ENCODE data around the gene SLC26A9.

The SLC26A9 gene

DNA sequence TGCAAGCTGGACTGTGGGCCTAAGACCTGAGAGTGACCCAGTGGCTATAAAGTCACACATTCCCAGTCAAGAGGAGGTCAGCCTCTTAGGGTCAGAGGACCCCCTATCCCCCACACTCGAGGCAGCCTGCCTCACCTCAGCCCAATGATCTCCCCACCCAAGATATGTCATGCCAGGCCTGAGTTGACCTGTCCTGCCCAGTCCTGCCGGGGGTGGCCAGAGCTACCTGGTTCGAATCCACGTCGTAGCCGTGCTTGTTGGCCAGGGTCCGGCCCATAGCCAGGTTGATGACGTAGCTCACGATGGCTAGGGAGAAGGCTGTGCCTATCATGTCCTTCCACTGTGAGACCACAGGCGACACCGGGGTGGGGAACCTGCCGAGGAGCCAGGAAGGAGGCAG, 15.6 kb downstream of the SLC26A9 start:
- CTCF ChIA-PET, result interaction anchor here (0.7 to 1.1 kb wide), 2 partner anchors 14 to 50 kb away, joined by 3 read pairs; no protein-coding TSS in a partner anchor
- 100% methylated on average over 12 of the region's 12 CpGs for WGBS (ENCODE audit: insufficient coverage)

DNA sequence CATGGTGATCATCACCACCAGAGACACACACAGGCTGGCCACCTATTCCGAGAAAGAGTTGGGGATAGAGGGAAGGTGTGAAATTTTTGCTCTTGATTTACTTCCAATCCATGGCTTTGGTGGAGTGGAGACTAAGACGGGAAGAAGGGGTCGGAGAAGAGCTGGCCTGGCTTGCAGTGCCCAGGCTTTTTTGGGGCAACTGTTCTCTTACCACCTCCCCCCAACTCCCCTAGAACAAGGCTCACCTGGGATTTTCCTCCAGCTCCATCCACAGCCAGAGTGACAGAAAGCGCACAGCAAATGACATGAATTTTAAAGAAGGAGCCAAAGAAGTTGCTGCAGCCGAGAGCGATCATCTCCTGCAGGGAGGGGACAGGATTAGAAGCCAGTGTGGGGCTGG, 16.0 kb downstream of the SLC26A9 start:
- H3K9me3 ChIP-seq (ENCODE audit: control extremely low read depth in 1 of 5, control insufficient read depth in 4 of 5, insufficient read depth in 2 of 5, low read depth in 1 of 5, low read length in 4 of 5), result no peaks in the 10 kb centered on the region
- no peaks in the 10 kb centered on the region for H3K36me3 ChIP-seq (ENCODE audit: control insufficient read depth in 4 of 4, insufficient read depth in 4 of 4, low read length in 3 of 4)
- ChIA-PET CTCF (interaction anchor here (1.1 kb wide), 1 partner anchor 50 kb away, joined by 3 read pairs; no protein-coding TSS in a partner anchor), POLR2A (no interaction called here)
- H3K4me1 ChIP-seq (ENCODE audit: control extremely low read depth in 1 of 4, control insufficient read depth in 4 of 4, insufficient read depth in 4 of 4, low read length in 3 of 4), result peaks cover 0 to 3% (median 0%) of the 10 kb centered on the region in 4 experiments
- no peak overlapping the region for H3K27ac ChIP-seq (ENCODE audit: insufficient read depth in 1 of 2, low read depth in 1 of 2, low read length in 2 of 2, poor library complexity in 1 of 2, severe bottlenecking in 2 of 2)
- WGBS (ENCODE audit: insufficient coverage), result 100% methylated on average over 4 of the region's 6 CpGs
- H3K27me3 ChIP-seq (replicated peaks in 2 of 5; ENCODE audit: control insufficient read depth in 4 of 5, insufficient read depth in 5 of 5, low read length in 4 of 5), result peaks cover 0 to 6% (median 0%) of the 10 kb centered on the region in 5 experiments
- no peak for DNase-seq
- no peak overlapping the region for H3K4me3 ChIP-seq (ENCODE audit: control insufficient read depth in 1 of 7, extremely low read depth in 1 of 7, insufficient read depth in 4 of 7, low read depth in 2 of 7, low read length in 6 of 7)

More for the DNA sequence above, 15.6 kb downstream of the SLC26A9 start:
- Histone ChIP-seq H3K4me1 (ENCODE audit: control extremely low read depth in 1 of 4, control insufficient read depth in 4 of 4, insufficient read depth in 4 of 4, low read length in 3 of 4) (peaks cover 0 to 3% (median 0%) of the 10 kb centered on the region in 4 experiments), H3K9me3 (ENCODE audit: control extremely low read depth in 1 of 5, control insufficient read depth in 4 of 5, insufficient read depth in 2 of 5, low read depth in 1 of 5, low read length in 4 of 5) (no peaks in the 10 kb centered on the region), H3K36me3 (ENCODE audit: control insufficient read depth in 4 of 4, insufficient read depth in 4 of 4, low read length in 3 of 4) (no peaks in the 10 kb centered on the region), H3K27ac (ENCODE audit: insufficient read depth in 1 of 2, low read depth in 1 of 2, low read length in 2 of 2, poor library complexity in 1 of 2, severe bottlenecking in 2 of 2) (no peak overlapping the region), H3K4me3 (ENCODE audit: control insufficient read depth in 1 of 7, extremely low read depth in 1 of 7, insufficient read depth in 4 of 7, low read depth in 2 of 7, low read length in 6 of 7) (no peak overlapping the region), H3K27me3 (replicated peaks in 2 of 5; ENCODE audit: control insufficient read depth in 4 of 5, insufficient read depth in 5 of 5, low read length in 4 of 5) (peaks cover 0 to 6% (median 0%) of the 10 kb centered on the region in 5 experiments)
- DNase-seq, result no peak
- POLR2A ChIA-PET, result no interaction called here

DNA sequence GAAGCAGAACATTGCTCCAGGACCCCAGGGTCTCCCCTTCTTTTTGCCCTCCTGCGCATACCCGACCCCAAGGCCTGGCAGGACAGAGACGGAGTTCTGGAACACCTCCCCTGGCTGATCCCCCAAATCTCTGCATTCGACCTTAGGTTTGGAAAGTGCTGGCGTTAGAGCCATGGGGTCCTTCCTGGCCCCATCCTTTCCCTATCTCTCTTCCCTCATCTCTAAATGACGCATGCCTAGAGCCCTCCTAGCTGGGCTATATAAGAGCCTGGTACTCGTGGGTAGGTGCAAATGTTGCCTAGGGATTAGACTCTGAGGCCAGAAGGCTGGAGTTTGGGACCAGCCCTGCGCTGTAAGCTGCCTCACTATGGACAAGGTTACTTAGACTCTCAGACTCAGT, 16.6 kb downstream of the SLC26A9 start:
- H3K36me3 ChIP-seq (ENCODE audit: control insufficient read depth in 4 of 4, insufficient read depth in 4 of 4, low read length in 3 of 4), result no peaks in the 10 kb centered on the region
- 96% methylated on average over 8 of the region's 8 CpGs for WGBS (ENCODE audit: insufficient coverage)
- peaks cover 0 to 6% (median 0%) of the 10 kb centered on the region in 5 experiments for H3K27me3 ChIP-seq (replicated peaks in 2 of 5; ENCODE audit: control insufficient read depth in 4 of 5, insufficient read depth in 5 of 5, low read length in 4 of 5)
- H3K9me3 ChIP-seq (ENCODE audit: control extremely low read depth in 1 of 5, control insufficient read depth in 4 of 5, insufficient read depth in 2 of 5, low read depth in 1 of 5, low read length in 4 of 5), result no peaks in the 10 kb centered on the region
- peaks cover 0 to 3% (median 0%) of the 10 kb centered on the region in 4 experiments for H3K4me1 ChIP-seq (ENCODE audit: control extremely low read depth in 1 of 4, control insufficient read depth in 4 of 4, insufficient read depth in 4 of 4, low read length in 3 of 4)
- ChIA-PET CTCF (no interaction called here), POLR2A (no interaction called here)
- no peak overlapping the region for H3K27ac ChIP-seq (ENCODE audit: insufficient read depth in 1 of 2, low read depth in 1 of 2, low read length in 2 of 2, poor library complexity in 1 of 2, severe bottlenecking in 2 of 2)
- no peak for DNase-seq
- no peak overlapping the region for H3K4me3 ChIP-seq (ENCODE audit: control insufficient read depth in 1 of 7, extremely low read depth in 1 of 7, insufficient read depth in 4 of 7, low read depth in 2 of 7, low read length in 6 of 7)

DNA sequence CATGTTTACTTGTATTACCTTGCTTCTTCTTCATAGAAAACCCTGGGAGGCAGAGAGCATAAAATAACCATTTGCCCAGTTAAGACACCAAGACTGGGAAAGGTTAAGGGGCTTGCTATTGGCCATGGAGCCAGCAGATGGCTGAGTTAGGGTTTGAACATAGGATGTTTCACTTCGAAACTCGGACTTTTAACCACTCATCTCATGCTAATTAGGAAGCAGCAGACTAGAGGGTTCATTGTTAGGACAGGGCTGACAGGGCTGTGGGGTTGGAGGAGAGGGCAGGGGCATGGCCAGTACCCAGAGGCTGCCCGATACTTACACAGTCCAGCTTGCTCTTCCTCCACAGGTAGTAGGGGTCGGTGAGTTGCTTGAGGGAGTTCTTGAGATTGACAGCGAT, 17.0 kb downstream of the SLC26A9 start:
- no peak for DNase-seq
- peaks cover 0 to 6% (median 0%) of the 10 kb centered on the region in 5 experiments for H3K27me3 ChIP-seq (replicated peaks in 2 of 5; ENCODE audit: control insufficient read depth in 4 of 5, insufficient read depth in 5 of 5, low read length in 4 of 5)
- peaks cover 0 to 3% (median 0%) of the 10 kb centered on the region in 4 experiments for H3K4me1 ChIP-seq (ENCODE audit: control extremely low read depth in 1 of 4, control insufficient read depth in 4 of 4, insufficient read depth in 4 of 4, low read length in 3 of 4)
- H3K27ac ChIP-seq (ENCODE audit: insufficient read depth in 1 of 2, low read depth in 1 of 2, low read length in 2 of 2, poor library complexity in 1 of 2, severe bottlenecking in 2 of 2), result no peak overlapping the region
- H3K9me3 ChIP-seq (ENCODE audit: control extremely low read depth in 1 of 5, control insufficient read depth in 4 of 5, insufficient read depth in 2 of 5, low read depth in 1 of 5, low read length in 4 of 5), result no peaks in the 10 kb centered on the region
- H3K36me3 ChIP-seq (ENCODE audit: control insufficient read depth in 4 of 4, insufficient read depth in 4 of 4, low read length in 3 of 4), result no peaks in the 10 kb centered on the region
- ChIA-PET POLR2A (no interaction called here), CTCF (no interaction called here)
- H3K4me3 ChIP-seq (ENCODE audit: control insufficient read depth in 1 of 7, extremely low read depth in 1 of 7, insufficient read depth in 4 of 7, low read depth in 2 of 7, low read length in 6 of 7), result no peak overlapping the region
- 98% methylated on average over 5 of the region's 5 CpGs for WGBS (ENCODE audit: insufficient coverage)

DNA sequence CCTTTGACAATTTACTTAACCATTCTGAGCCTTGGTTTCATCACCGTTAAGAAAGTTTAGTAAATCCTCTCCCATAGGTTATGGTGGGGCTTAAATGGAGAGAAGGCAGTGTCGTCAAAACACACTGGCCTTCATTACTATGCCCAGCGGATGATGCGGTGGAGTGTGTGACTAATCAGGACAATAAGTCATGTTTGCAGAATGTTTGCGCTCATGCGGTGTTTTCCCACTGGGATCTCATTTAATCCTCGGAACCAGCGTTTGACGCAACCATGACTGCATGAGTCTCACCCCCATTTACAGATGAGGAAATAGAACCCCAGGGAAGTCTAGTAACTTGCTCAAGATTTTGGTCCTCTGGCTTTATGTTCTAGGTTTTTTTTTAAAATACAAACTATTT, 17.5 kb downstream of the SLC26A9 start:
- Histone ChIP-seq H3K27ac (ENCODE audit: insufficient read depth in 1 of 2, low read depth in 1 of 2, low read length in 2 of 2, poor library complexity in 1 of 2, severe bottlenecking in 2 of 2) (no peak overlapping the region), H3K4me3 (ENCODE audit: control insufficient read depth in 1 of 7, extremely low read depth in 1 of 7, insufficient read depth in 4 of 7, low read depth in 2 of 7, low read length in 6 of 7) (no peak overlapping the region), H3K4me1 (ENCODE audit: control extremely low read depth in 1 of 4, control insufficient read depth in 4 of 4, insufficient read depth in 4 of 4, low read length in 3 of 4) (peaks cover 0 to 3% (median 0%) of the 10 kb centered on the region in 4 experiments), H3K27me3 (replicated peaks in 2 of 5; ENCODE audit: control insufficient read depth in 4 of 5, insufficient read depth in 5 of 5, low read length in 4 of 5) (peaks cover 0 to 5% (median 0%) of the 10 kb centered on the region in 5 experiments), H3K36me3 (ENCODE audit: control insufficient read depth in 4 of 4, insufficient read depth in 4 of 4, low read length in 3 of 4) (no peaks in the 10 kb centered on the region), H3K9me3 (ENCODE audit: control extremely low read depth in 1 of 5, control insufficient read depth in 4 of 5, insufficient read depth in 2 of 5, low read depth in 1 of 5, low read length in 4 of 5) (no peaks in the 10 kb centered on the region)
- 90% methylated on average over 8 of the region's 9 CpGs for WGBS (ENCODE audit: insufficient coverage)
- DNase-seq, result no peak
- ChIA-PET POLR2A (no interaction called here), CTCF (interaction anchor here (13.0 kb wide), 1 partner anchor 55 kb away, joined by 247 read pairs; no protein-coding TSS in a partner anchor)

DNA sequence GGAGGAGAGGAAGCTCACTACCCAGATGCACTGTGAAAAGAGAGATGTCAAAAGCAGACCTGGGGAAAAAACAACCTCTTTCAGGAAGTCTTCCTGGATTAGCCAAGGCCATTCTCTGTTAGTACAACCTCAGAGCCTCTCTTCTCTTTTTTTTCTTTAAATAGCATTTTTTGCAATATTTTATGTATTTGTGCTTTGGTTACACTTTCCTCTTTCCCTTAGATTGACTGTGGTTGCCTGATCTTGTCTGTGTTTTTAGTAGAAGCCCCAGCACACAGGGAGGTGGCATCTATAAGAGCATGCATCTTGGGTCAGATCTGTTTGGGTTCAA, 18.8 kb downstream of the SLC26A9 start:
- ChIA-PET CTCF (interaction anchor here (1.1 to 13.0 kb wide), 3 partner anchors 9 to 56 kb away, joined by 3 to 247 read pairs (median 3); no protein-coding TSS in a partner anchor), POLR2A (no interaction called here)
- DNase-seq, result no peak
- no peaks in the 10 kb centered on the region for H3K9me3 ChIP-seq (ENCODE audit: control extremely low read depth in 1 of 5, control insufficient read depth in 4 of 5, insufficient read depth in 2 of 5, low read depth in 1 of 5, low read length in 4 of 5)
- H3K36me3 ChIP-seq (ENCODE audit: control insufficient read depth in 4 of 4, insufficient read depth in 4 of 4, low read length in 3 of 4), result no peaks in the 10 kb centered on the region
- no peak overlapping the region for H3K4me3 ChIP-seq (ENCODE audit: control insufficient read depth in 1 of 7, extremely low read depth in 1 of 7, insufficient read depth in 4 of 7, low read depth in 2 of 7, low read length in 6 of 7)
- no peaks in the 10 kb centered on the region for H3K27me3 ChIP-seq (replicated peaks in 2 of 5; ENCODE audit: control insufficient read depth in 4 of 5, insufficient read depth in 5 of 5, low read length in 4 of 5)
- no peak overlapping the region for H3K27ac ChIP-seq (ENCODE audit: insufficient read depth in 1 of 2, low read depth in 1 of 2, low read length in 2 of 2, poor library complexity in 1 of 2, severe bottlenecking in 2 of 2)
- H3K4me1 ChIP-seq (ENCODE audit: control extremely low read depth in 1 of 4, control insufficient read depth in 4 of 4, insufficient read depth in 4 of 4, low read length in 3 of 4), result peaks cover 0 to 3% (median 0%) of the 10 kb centered on the region in 4 experiments

DNA sequence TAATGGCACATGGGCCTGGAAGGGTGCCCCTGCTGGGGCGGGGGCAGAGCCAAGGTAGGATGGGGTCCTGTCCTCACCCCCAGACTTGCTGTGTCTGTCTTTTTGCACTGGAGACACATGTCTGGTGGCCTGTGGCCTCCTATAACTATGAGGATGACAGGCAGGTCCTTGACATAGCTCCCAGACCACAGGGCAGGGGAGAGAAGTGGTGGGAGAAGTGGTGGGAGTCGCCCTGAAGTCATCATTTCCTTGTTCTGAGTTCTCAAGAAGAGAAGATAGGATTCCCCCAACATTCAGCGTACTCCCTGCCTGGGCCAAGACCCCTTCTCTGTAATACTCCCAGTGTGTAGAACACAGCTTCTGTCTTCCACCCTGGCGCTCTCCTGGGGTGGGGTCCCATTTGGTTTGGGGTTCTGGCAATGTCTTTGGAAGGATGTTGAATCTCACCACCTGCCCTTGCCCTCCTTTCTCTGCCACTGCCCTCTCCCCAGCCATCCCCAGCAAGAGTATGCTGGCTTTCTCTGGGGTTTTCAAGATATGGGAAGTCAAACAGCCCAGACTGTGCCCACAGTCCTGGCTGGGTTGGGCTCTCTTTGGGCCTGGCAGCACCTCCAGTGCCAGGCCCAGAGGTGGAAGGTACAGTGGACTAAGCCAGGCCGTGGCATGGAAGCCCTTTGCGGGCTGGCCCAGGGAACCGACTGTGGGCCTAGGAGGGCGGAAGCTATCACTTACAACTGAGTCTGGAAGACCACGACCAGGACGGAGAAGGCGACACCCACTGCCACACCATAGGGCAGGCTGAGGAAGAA, 19.4 kb downstream of the SLC26A9 start:
- ChIA-PET POLR2A (no interaction called here), CTCF (interaction anchor here (0.7 to 13.0 kb wide), 5 partner anchors 9 to 85 kb away, joined by 3 to 247 read pairs (median 3); no protein-coding TSS in a partner anchor)
- Histone ChIP-seq H3K4me1 (ENCODE audit: control extremely low read depth in 1 of 4, control insufficient read depth in 4 of 4, insufficient read depth in 4 of 4, low read length in 3 of 4) (peaks cover 0 to 3% (median 0%) of the 10 kb centered on the region in 4 experiments), H3K27ac (ENCODE audit: insufficient read depth in 1 of 2, low read depth in 1 of 2, low read length in 2 of 2, poor library complexity in 1 of 2, severe bottlenecking in 2 of 2) (no peak overlapping the region), H3K27me3 (replicated peaks in 2 of 5; ENCODE audit: control insufficient read depth in 4 of 5, insufficient read depth in 5 of 5, low read length in 4 of 5) (no peaks in the 10 kb centered on the region), H3K9me3 (ENCODE audit: control extremely low read depth in 1 of 5, control insufficient read depth in 4 of 5, insufficient read depth in 2 of 5, low read depth in 1 of 5, low read length in 4 of 5) (no peaks in the 10 kb centered on the region), H3K4me3 (ENCODE audit: control insufficient read depth in 1 of 7, extremely low read depth in 1 of 7, insufficient read depth in 4 of 7, low read depth in 2 of 7, low read length in 6 of 7) (no peak overlapping the region), H3K36me3 (ENCODE audit: control insufficient read depth in 4 of 4, insufficient read depth in 4 of 4, low read length in 3 of 4) (no peaks in the 10 kb centered on the region)
- DNase-seq, result no peak
- WGBS (ENCODE audit: insufficient coverage), result 97% methylated on average over 5 of the region's 11 CpGs
